ENCODE data around the gene HS3ST5.

Gene HS3ST5

DNA sequence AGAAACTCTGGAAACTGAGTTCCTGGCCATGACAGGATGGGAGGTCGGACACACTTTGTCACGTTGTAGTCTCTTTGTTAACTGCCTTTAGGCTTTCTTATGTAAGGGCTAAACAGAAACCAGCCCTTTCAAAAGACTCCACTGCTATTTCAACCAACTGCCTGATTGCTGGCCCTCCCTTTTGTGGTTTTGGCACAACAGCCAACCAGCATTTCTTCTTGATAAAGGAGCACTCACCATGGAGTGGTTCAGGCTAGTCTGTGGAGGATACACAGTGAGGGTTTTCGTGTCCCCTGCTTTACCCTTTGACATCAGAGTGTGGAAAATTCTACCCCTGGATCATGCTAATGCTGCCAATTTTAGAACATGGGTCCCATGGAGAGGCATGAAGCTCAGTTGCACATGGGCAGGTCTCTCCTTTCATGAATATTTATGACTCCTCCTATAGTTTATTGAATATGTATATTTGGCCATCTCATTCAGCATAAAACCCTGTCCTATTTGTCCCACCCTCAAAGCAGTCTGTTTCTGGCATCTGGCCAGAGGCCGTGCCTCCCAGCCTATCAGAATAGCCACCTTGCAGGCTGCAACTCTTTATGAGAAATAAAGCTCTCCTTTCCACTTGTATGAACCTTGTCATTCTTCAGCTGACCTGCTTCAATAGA, 148.3 kb downstream of the HS3ST5 start:
- no peak for DNase-seq (ENCODE audit: low read depth, low spot score)
- no peak overlapping the region for H3K4me3 ChIP-seq (ENCODE audit: low read depth, low read length)
- ChIA-PET CTCF (no interaction called here), POLR2A (no interaction called here)
- TF ChIP-seq, protein P1, sequence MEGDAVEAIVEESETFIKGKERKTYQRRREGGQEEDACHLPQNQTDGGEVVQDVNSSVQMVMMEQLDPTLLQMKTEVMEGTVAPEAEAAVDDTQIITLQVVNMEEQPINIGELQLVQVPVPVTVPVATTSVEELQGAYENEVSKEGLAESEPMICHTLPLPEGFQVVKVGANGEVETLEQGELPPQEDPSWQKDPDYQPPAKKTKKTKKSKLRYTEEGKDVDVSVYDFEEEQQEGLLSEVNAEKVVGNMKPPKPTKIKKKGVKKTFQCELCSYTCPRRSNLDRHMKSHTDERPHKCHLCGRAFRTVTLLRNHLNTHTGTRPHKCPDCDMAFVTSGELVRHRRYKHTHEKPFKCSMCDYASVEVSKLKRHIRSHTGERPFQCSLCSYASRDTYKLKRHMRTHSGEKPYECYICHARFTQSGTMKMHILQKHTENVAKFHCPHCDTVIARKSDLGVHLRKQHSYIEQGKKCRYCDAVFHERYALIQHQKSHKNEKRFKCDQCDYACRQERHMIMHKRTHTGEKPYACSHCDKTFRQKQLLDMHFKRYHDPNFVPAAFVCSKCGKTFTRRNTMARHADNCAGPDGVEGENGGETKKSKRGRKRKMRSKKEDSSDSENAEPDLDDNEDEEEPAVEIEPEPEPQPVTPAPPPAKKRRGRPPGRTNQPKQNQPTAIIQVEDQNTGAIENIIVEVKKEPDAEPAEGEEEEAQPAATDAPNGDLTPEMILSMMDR (IDR thresholded peaks at IDR 0.05; ENCODE audit: insufficient read depth, low read length, missing control alignments): no peak

DNA sequence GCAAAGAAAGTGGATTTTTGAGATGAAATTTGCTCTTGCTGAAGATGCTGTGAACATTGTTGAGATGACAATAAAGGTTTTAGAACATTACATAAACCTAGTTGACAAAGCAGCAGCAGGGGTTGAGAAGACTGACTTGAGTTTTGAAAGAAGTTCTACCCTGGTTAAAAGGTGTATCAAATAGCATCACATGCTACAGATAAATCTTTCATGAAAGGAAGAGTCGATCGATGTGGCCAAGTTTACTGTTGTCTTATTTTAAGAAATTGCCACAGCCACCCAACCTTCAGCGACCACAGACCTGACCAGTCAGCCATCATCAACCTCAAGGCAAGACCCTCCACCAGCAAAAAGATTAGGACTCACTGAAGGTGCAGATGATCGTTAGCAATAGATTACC, 155.3 kb downstream of the HS3ST5 start:
- TF ChIP-seq, protein P1 (IDR thresholded peaks at IDR 0.05; ENCODE audit: insufficient read depth, low read length, missing control alignments): no peak
- H3K4me3 ChIP-seq (ENCODE audit: low read depth, low read length): no peak overlapping the region
- CTCF ChIA-PET: no interaction called here
- POLR2A ChIA-PET: no interaction called here
- DNase-seq (ENCODE audit: low read depth, low spot score): no peak

DNA sequence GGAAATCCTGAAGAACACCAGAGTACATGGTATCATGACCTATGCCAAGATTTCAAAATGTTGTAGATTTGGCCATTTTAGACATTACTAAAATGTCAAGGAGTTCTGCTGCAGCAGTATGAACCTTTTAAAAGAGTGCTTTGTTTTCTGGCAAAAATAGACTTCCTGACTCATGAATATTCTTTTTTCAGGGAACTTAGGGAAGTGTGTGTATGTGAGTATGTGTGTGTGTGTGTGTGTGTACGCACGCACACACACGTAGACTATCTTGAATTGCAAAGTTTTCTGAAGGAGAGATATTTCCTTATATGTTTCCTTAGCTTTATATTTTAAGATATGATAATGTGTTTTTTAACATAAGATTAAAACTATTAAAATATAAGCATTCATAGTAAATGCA, 161.2 kb downstream of the HS3ST5 start:
- POLR2A ChIA-PET: no interaction called here
- no peak overlapping the region for H3K4me3 ChIP-seq (ENCODE audit: low read depth, low read length)
- TF ChIP-seq, protein P1 (IDR thresholded peaks at IDR 0.05; ENCODE audit: insufficient read depth, low read length, missing control alignments): no peak
- CTCF ChIA-PET: no interaction called here
- no peak for DNase-seq (ENCODE audit: low read depth, low spot score)

DNA sequence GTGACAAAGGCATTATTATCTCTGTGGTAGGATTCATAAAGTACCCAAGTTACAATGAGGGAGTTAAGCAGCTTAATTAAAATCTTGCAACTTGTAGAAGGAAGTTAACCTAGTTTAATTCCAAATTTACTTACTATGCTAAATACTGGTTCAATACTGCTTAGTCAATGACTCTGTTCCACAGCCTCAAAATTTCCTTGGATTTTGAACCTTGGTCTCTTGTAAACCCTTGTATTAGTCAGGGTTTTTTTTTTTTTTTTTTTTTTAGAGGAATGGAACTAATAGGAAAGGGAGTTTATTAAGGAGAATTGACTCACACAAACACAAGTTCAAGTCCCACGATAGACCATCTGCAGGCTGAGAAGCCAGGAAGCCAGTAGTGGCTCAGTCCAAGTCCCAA, 163.4 kb downstream of the HS3ST5 start:
- no peak overlapping the region for H3K4me3 ChIP-seq (ENCODE audit: low read depth, low read length)
- CTCF ChIA-PET: interaction anchor here (1.3 kb wide), 1 partner anchor 27 kb away, joined by 3 read pairs; no protein-coding TSS in a partner anchor
- POLR2A ChIA-PET: no interaction called here
- TF ChIP-seq, protein P1 (IDR thresholded peaks at IDR 0.05; ENCODE audit: insufficient read depth, low read length, missing control alignments): no peak
- no peak for DNase-seq (ENCODE audit: low read depth, low spot score)

DNA sequence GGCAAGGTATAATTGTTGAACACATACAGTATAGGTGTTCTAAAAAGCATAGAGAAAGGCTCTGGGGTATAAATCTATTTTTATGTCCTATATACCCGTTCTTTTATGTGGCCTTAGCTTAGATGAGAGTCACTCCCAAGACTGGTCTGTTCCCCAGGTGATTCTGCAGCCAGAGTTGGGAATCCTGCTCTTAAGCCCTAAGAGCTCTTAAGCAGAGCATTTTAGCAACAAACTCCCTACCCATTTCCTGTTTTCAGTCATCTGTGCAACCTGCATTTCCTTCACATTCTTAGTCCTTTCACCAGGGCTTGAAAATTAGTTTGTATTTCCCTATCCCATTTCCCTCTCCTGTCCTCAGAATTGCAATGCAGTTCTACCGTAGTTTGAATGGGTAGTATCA, 166.1 kb downstream of the HS3ST5 start:
- TF ChIP-seq, protein P1 (IDR thresholded peaks at IDR 0.05; ENCODE audit: insufficient read depth, low read length, missing control alignments): no peak
- ChIA-PET POLR2A (no interaction called here), CTCF (no interaction called here)
- DNase-seq (ENCODE audit: low read depth, low spot score): no peak
- H3K4me3 ChIP-seq (ENCODE audit: low read depth, low read length): no peak overlapping the region

DNA sequence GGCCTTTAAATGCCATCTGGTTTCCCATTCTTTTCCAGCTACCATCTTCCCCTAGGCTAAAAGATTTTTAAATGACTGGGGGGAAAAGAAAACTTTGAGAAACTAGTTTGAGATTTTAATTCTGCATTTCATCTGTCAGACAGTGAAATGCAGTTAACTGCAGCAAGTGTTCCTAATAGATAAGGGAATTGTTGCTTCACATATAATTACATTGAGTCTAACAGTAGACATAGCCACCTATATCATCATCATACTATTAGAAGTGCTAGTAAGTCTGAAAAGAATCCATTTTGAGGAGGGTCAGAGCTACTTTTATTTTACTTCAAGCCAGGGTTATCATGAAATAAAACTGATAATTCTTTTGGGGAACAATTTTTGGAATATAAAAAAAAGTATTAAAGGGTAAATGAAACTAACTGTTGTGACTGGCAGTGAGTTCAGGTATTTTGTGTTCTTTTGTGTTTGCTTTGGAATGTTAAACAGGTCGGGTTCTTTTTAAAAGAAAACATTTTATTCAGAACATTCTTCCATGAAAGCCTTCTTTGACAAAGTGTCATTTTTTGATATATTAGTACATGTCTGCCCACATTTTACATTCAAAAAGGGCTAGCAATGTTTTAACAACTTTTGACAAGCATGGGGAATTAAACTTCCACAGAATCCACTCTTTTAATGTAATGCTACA, 170.1 kb downstream of the HS3ST5 start:
- no peak overlapping the region for H3K4me3 ChIP-seq (ENCODE audit: low read depth, low read length)
- TF ChIP-seq, protein P1 (IDR thresholded peaks at IDR 0.05; ENCODE audit: insufficient read depth, low read length, missing control alignments): no peak
- POLR2A ChIA-PET: no interaction called here
- CTCF ChIA-PET: no interaction called here
- no peak for DNase-seq (ENCODE audit: low read depth, low spot score)

Data from AG04449 (cell line).